NB4 (cell line): ENCODE data around the gene ECT2.
"Not testable (repeated sequence)": the region's sequence is repeated elsewhere in the genome, so short reads cannot be mapped to it uniquely, and the experiment has no call there.

ENCODE experiments used
- DNase-seq: peaks from one replicate; pipeline ENCODE4 v3.0.0; 2010; ENCODE audit warnings: low read depth
- H3K4me3 ChIP-seq: one replicate; pipeline ENCODE4 v1.5.1; 2011; ENCODE audit warnings: mild to moderate bottlenecking, low read depth, low read length, moderate library complexity
- MYC ChIP-seq: IDR thresholded peaks from 2 replicates; pipeline ENCODE4 v1.6.1; 2011; ENCODE audit warnings: low read depth, low read length
- POLR2A ChIP-seq: IDR thresholded peaks from 2 replicates; pipeline ENCODE4 v1.6.1; 2011; ENCODE audit warnings: mild to moderate bottlenecking; ENCODE audit not compliant: insufficient read length; ENCODE audit errors: extremely low read depth
- TF ChIP-seq, protein P1 (sequence below): IDR thresholded peaks from 2 replicates; pipeline ENCODE4 v1.6.1; 2011; ENCODE audit warnings: low read depth, low read length
- TF ChIP-seq, protein P2 (sequence below): IDR thresholded peaks from one replicate; pipeline ENCODE4 v1.5.1; 2012; ENCODE audit warnings: low read depth, low read length

Gene ECT2

DNA sequence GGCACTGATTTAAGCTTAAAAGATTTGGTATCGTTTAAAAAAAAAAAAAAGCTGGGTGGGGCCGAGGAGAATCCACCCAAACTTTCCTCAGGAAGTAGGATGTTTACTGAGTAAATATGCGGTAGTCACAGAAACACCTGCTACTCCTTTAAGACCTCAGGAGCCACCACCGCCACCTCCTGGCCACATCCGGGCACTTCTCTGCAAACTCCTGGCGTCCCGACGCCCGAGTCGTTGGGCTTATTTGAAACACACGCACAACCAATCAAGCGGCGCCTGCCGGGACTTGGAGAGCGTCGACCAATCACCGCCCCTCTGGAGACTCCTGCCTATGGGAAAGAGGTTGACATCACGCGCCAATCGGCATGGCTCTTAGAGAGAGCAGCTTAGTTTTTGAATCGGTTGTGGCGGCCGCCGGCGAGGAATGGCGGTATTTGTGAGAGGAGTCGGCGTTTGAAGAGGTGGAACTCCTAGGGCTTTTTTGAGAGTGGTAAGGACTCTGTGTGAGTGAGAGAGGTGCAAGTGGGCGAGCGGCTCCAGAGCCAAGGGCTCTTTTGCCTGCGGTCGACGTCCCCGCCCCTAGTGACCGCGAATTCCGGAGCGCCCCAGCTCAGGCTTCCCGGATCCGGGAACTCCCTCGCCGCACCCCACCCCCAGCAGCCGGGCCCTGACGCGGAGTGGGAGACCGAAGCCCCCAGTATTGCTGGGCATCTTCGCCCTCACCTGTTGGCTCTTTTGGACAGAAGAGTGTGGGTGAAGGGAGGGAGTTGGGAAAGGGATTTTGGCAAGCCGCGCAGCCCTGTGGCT lies at the start of gene ECT2:
TSS of gene ECT2 (plus strand) at position 359 of the 807 bp plus-strand sequence. CDS start 3,805 bp downstream, outside the sequence.
- DNase-seq = peak; percentile 99
- peak; percentile 67 for TF ChIP-seq POLR2A
- TF ChIP-seq, protein P1, sequence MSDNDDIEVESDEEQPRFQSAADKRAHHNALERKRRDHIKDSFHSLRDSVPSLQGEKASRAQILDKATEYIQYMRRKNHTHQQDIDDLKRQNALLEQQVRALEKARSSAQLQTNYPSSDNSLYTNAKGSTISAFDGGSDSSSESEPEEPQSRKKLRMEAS = peak; percentile 55
- TF ChIP-seq, protein P2, sequence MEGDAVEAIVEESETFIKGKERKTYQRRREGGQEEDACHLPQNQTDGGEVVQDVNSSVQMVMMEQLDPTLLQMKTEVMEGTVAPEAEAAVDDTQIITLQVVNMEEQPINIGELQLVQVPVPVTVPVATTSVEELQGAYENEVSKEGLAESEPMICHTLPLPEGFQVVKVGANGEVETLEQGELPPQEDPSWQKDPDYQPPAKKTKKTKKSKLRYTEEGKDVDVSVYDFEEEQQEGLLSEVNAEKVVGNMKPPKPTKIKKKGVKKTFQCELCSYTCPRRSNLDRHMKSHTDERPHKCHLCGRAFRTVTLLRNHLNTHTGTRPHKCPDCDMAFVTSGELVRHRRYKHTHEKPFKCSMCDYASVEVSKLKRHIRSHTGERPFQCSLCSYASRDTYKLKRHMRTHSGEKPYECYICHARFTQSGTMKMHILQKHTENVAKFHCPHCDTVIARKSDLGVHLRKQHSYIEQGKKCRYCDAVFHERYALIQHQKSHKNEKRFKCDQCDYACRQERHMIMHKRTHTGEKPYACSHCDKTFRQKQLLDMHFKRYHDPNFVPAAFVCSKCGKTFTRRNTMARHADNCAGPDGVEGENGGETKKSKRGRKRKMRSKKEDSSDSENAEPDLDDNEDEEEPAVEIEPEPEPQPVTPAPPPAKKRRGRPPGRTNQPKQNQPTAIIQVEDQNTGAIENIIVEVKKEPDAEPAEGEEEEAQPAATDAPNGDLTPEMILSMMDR = peak; percentile 56
- TF ChIP-seq MYC = no peak

DNA sequence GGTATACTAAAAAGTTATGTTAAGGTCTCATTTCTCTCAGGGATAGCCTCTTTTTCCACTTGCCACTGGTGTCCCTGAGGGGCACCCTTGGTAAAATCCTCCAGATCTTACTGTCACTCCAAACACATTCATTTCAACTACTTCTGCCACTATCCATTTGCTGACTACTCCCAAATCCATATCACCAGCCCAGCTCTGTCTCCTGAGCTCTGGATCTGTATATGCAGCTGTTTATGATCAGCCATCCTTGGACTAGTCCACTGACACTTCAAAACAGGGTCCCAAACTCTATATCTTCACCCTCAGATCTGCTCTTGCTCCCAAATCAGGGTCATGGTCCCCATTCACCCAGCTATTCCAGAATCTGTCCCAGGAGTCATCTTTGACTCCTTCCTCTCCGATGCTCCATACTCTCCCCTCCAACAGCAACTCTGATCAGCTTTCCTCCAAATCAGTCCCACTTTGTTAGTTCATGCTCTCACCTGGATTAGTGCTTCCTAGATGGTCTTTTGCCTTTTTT lies 49.5 kb upstream of the ECT2 start:
- TF ChIP-seq MYC (no peak), POLR2A (no peak)
- TF ChIP-seq, protein P1 = no peak
- TF ChIP-seq, protein P2 = no peak
- no peak overlapping the region for H3K4me3 ChIP-seq
- no peak for DNase-seq

More for the DNA sequence above, at the start of gene ECT2:
- peak within 1 kb of the TSS; percentile 96 for H3K4me3 ChIP-seq

GRCh38 chr3:172701751-172702150 lies 48.8 kb upstream of the ECT2 start:
- no peak overlapping the region for H3K4me3 ChIP-seq
- no peak for DNase-seq
- TF ChIP-seq, protein P2 = no peak
- no peak for TF ChIP-seq MYC
- TF ChIP-seq, protein P1 = no peak
- no peak for TF ChIP-seq POLR2A

DNA sequence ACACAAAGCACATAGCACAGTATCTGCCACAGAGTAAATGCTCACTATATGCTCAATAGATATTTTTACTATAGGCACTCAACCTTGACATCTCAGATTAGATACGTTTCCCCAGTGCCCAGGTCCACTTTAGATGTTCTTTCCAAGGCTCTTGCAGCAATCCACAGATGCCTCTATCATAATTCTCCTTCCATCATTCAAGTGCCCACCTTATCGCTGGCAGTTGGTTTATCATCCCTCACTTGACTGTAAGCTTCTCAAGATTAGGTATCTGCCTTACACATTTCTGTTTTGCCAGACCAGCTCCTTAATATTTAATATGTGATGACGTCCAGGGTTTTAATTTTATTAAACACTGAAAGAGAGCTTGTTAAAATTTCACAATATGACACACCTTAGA lies 48.3 kb upstream of the ECT2 start:
- TF ChIP-seq POLR2A = no peak
- TF ChIP-seq, protein P2 = no peak
- TF ChIP-seq, protein P1 = no peak
- TF ChIP-seq MYC = no peak
- H3K4me3 ChIP-seq = no peak overlapping the region
- DNase-seq = no peak

- not testable (repeated sequence) for DNase-seq, H3K4me3 ChIP-seq
Observed at GRCh38 chr3:172702731-172703130, 47.8 kb upstream of the ECT2 start.

GRCh38 chr3:172704001-172704400 lies 46.5 kb upstream of the ECT2 start:
- no peak for DNase-seq
- no peak overlapping the region for H3K4me3 ChIP-seq
- TF ChIP-seq, protein P2 = no peak
- TF ChIP-seq, protein P1 = no peak
- TF ChIP-seq POLR2A (no peak), MYC (no peak)
